A673 (cell line): ENCODE results near the gene ARHGEF40.

Experiments
- CTCF ChIP-seq: fragments of 300-800, 200-600 bp; sonication (generic); conservative IDR thresholded peaks from 2 replicates; pipeline ENCODE4 v1.5.1; 2017; ENCODE audit warnings: low read depth, mild to moderate bottlenecking, antibody characterized with exemption, low read length, moderate library complexity, mixed read lengths
- EZH2 ChIP-seq: fragments of 200-600 bp; sonication (generic); IDR thresholded peaks from 2 replicates; pipeline ENCODE4 v1.6.1; 2017; ENCODE audit warnings: borderline replicate concordance, low read depth, mild to moderate bottlenecking, mixed read lengths, antibody characterized with exemption, low read length; ENCODE audit not compliant: poor library complexity, severe bottlenecking

- TF ChIP-seq EZH2 (no peak), CTCF (no peak)
Measured at GRCh38 chr14:21063479-21063878, 6.6 kb upstream of the ARHGEF40 start.
